Suprapubic skin (tissue), 4 donors: Measurements from ENCODE around the gene USP6NL. TPM values are rescaled to one million over a fixed set of nuclear protein-coding genes. Genes with fewer than 3 reads are reported as not detected.

Source experiments
- DNase-seq, 2 donors: peaks; one replicate each; pipeline ENCODE4 v3.0.0-alpha.2; 2019; ENCODE audit warnings: low spot score in 2 of 2
- H3K27ac ChIP-seq: fragments of 200-600 bp; sonication (generic); one replicate; pipeline ENCODE4 v1.5.1; 2019
- H3K27me3 ChIP-seq: fragments of 200-600 bp; sonication (generic); one replicate; pipeline ENCODE4 v1.5.1; 2019
- H3K36me3 ChIP-seq: fragments of 200-600 bp; sonication (generic); one replicate; pipeline ENCODE4 v1.5.1; 2019
- H3K4me1 ChIP-seq: fragments of 200-600 bp; sonication (generic); one replicate; pipeline ENCODE4 v1.5.1; 2019
- H3K4me3 ChIP-seq: fragments of 200-600 bp; sonication (generic); one replicate; pipeline ENCODE4 v1.5.1; 2019; ENCODE audit warnings: mild to moderate bottlenecking
- H3K9me3 ChIP-seq: fragments of 200-600 bp; sonication (generic); one replicate; pipeline ENCODE4 v1.5.1; 2019
- CTCF ChIP-seq, 2 donors: fragments of 200-600 bp in 1 of 2; fragments of 450-650 bp in 1 of 2; sonication (generic) in 1 of 2; IDR thresholded peaks; one replicate each; pipeline ENCODE4 v1.5.1; 2016 to 2019; ENCODE audit warnings: antibody characterized with exemption in 2 of 2, mild to moderate bottlenecking in 1 of 2, moderate library complexity in 1 of 2
- EP300 ChIP-seq: sonication (generic); formaldehyde crosslinking; IDR thresholded peaks from one replicate; pipeline ENCODE4 v1.6.1; 2017; ENCODE audit warnings: antibody characterized with exemption
- POLR2A ChIP-seq, 2 donors: fragments of 450-650 bp; IDR thresholded peaks; one replicate each; pipeline ENCODE4 v1.6.1; 2017; ENCODE audit warnings: antibody characterized with exemption in 2 of 2, mild to moderate bottlenecking in 2 of 2, moderate library complexity in 2 of 2
- POLR2AphosphoS5 ChIP-seq, 3 donors: sonication (generic); formaldehyde crosslinking; IDR thresholded peaks; one replicate each; pipeline ENCODE4 v1.6.1; 2017; ENCODE audit warnings: antibody characterized with exemption in 3 of 3
- WGBS: methylation state at CpG from one replicate; pipeline ENCODE4 v1.1.5; 2018; 5-methylcytosine and 5-hydroxymethylcytosine counted together
- total RNA-seq, 4 donors: library from RNA; depleted of rRNA; stranded (reverse); fragments of >200 nt; gene quantifications; one replicate each; pipeline ENCODE4 v1.1.0, GENCODE V29; 2016

USP6NL gene
- total RNA-seq, 4 donors from 2014 or later: 23.2 to 33.8 (median 27.7) TPM

- DNase-seq: no peak
- Histone ChIP-seq H3K4me1 (no peaks in the 10 kb centered on the region), H3K27me3 (no peaks in the 10 kb centered on the region), H3K9me3 (no peaks in the 10 kb centered on the region), H3K27ac (no peak overlapping the region), H3K36me3 (no peaks in the 10 kb centered on the region), H3K4me3 (no peak overlapping the region)
- WGBS: 90% methylated on average over 1 of the region's 1 CpG
- TF ChIP-seq EP300 (no peak), POLR2A (IDR thresholded peaks at IDR 0.05) (no peak), POLR2AphosphoS5 (IDR thresholded peaks at IDR 0.05) (no peak), CTCF (IDR thresholded peaks at IDR 0.05) (no peak)
These were observed 7.7 kb downstream of the USP6NL start for GRCh38 chr10:11603741-11604140.

GRCh38 chr10:11602919-11603523 lies 8.4 kb downstream of the USP6NL start:
- no peak for DNase-seq
- Histone ChIP-seq H3K27ac (no peak overlapping the region), H3K36me3 (no peaks in the 10 kb centered on the region), H3K9me3 (no peaks in the 10 kb centered on the region), H3K4me3 (no peak overlapping the region), H3K4me1 (no peaks in the 10 kb centered on the region), H3K27me3 (no peaks in the 10 kb centered on the region)
- TF ChIP-seq CTCF (IDR thresholded peaks at IDR 0.05) (no peak), POLR2A (IDR thresholded peaks at IDR 0.05) (no peak), EP300 (no peak), POLR2AphosphoS5 (IDR thresholded peaks at IDR 0.05) (no peak)
- WGBS: 74% methylated on average over 7 of the region's 7 CpGs

GRCh38 chr10:11602358-11602757 lies 9.1 kb downstream of the USP6NL start:
- H3K36me3 ChIP-seq: no peaks in the 10 kb centered on the region
- no peak for DNase-seq
- no peak for TF ChIP-seq POLR2A (IDR thresholded peaks at IDR 0.05)
- no peak for TF ChIP-seq CTCF (IDR thresholded peaks at IDR 0.05)
- TF ChIP-seq POLR2AphosphoS5 (IDR thresholded peaks at IDR 0.05): no peak
- TF ChIP-seq EP300: no peak
- H3K9me3 ChIP-seq: no peaks in the 10 kb centered on the region
- H3K4me3 ChIP-seq: no peak overlapping the region
- no peaks in the 10 kb centered on the region for H3K4me1 ChIP-seq
- 86% methylated on average over 7 of the region's 7 CpGs for WGBS
- no peak overlapping the region for H3K27ac ChIP-seq
- H3K27me3 ChIP-seq: no peaks in the 10 kb centered on the region

GRCh38 chr10:11601670-11602069 lies 9.8 kb downstream of the USP6NL start:
- Histone ChIP-seq H3K27ac (no peak overlapping the region), H3K4me1 (no peaks in the 10 kb centered on the region), H3K27me3 (no peaks in the 10 kb centered on the region), H3K9me3 (no peaks in the 10 kb centered on the region), H3K36me3 (no peaks in the 10 kb centered on the region), H3K4me3 (no peak overlapping the region)
- DNase-seq: no peak
- WGBS: 100% methylated on average over 1 of the region's 1 CpG
- TF ChIP-seq POLR2A (IDR thresholded peaks at IDR 0.05) (no peak), EP300 (no peak), CTCF (IDR thresholded peaks at IDR 0.05) (no peak), POLR2AphosphoS5 (IDR thresholded peaks at IDR 0.05) (no peak)

- H3K9me3 ChIP-seq: no peaks in the 10 kb centered on the region
- no peak for TF ChIP-seq CTCF (IDR thresholded peaks at IDR 0.05)
- TF ChIP-seq POLR2A (IDR thresholded peaks at IDR 0.05): no peak
- TF ChIP-seq EP300: no peak
- no peak for TF ChIP-seq POLR2AphosphoS5 (IDR thresholded peaks at IDR 0.05)
- H3K4me1 ChIP-seq: no peaks in the 10 kb centered on the region
- WGBS: 82% methylated on average over 3 of the region's 3 CpGs
- H3K27me3 ChIP-seq: no peaks in the 10 kb centered on the region
- H3K4me3 ChIP-seq: no peak overlapping the region
- no peaks in the 10 kb centered on the region for H3K36me3 ChIP-seq
- no peak overlapping the region for H3K27ac ChIP-seq
- no peak for DNase-seq
These were observed 11.2 kb downstream of the USP6NL start for GRCh38 chr10:11600280-11600679.
